Stimulated activated naive CD8-positive, alpha-beta T cell treated with anti-CD3 and anti-CD28 coated beads, Interleukin-15, Interleukin-2, amounts not matched to agents 100 ng/mL and 50 ng/mL, for 24 hours (primary cell): Measurements from ENCODE around the gene SPRN.
"Not testable (repeated sequence)": the region's sequence is repeated elsewhere in the genome, so short reads cannot be mapped to it uniquely, and the experiment has no call there.

ENCODE experiments used
- H3K27ac Mint-ChIP-seq: one replicate; pipeline ENCODE4 v1.8.0; 2021; ENCODE audit warnings: mild to moderate bottlenecking, mixed read lengths
- H3K27me3 Mint-ChIP-seq: one replicate; pipeline ENCODE4 v1.8.0; 2021; ENCODE audit warnings: mixed read lengths
- H3K36me3 Mint-ChIP-seq: one replicate; pipeline ENCODE4 v1.8.0; 2021; ENCODE audit warnings: low read depth, mixed read lengths
- H3K4me1 Mint-ChIP-seq: one replicate; pipeline ENCODE4 v1.8.0; 2021; ENCODE audit warnings: low read depth, mixed read lengths
- H3K4me3 Mint-ChIP-seq: one replicate; pipeline ENCODE4 v1.8.0; 2021; ENCODE audit warnings: mild to moderate bottlenecking, mixed read lengths
- H3K9me3 Mint-ChIP-seq: one replicate; pipeline ENCODE4 v1.8.0; 2021; ENCODE audit warnings: mixed read lengths

The SPRN gene

GRCh38 chr10:133431888-133432613 lies 7.6 kb upstream of the SPRN start:
- H3K36me3 Mint-ChIP-seq, H3K9me3 Mint-ChIP-seq, H3K27me3 Mint-ChIP-seq, H3K4me1 Mint-ChIP-seq, H3K27ac Mint-ChIP-seq, H3K4me3 Mint-ChIP-seq: not testable (repeated sequence)

GRCh38 chr10:133429571-133429970 lies 5.1 kb upstream of the SPRN start:
- not testable (repeated sequence) for H3K27me3 Mint-ChIP-seq, H3K4me1 Mint-ChIP-seq, H3K27ac Mint-ChIP-seq, H3K36me3 Mint-ChIP-seq, H3K4me3 Mint-ChIP-seq, H3K9me3 Mint-ChIP-seq

- not testable (repeated sequence) for H3K4me1 Mint-ChIP-seq, H3K4me3 Mint-ChIP-seq, H3K27ac Mint-ChIP-seq, H3K27me3 Mint-ChIP-seq, H3K9me3 Mint-ChIP-seq
- peaks cover 14% of the 10 kb centered on the region for H3K36me3 Mint-ChIP-seq
These were observed 323 bp downstream of the SPRN start for GRCh38 chr10:133424102-133424501.

GRCh38 chr10:133422807-133423771 lies 1.3 kb downstream of the SPRN start:
- H3K36me3 Mint-ChIP-seq: peaks cover 12% of the 10 kb centered on the region
- peak overlapping the region; percentile 5 for H3K4me3 Mint-ChIP-seq
- no peaks in the 10 kb centered on the region for H3K9me3 Mint-ChIP-seq
- H3K4me1 Mint-ChIP-seq: peaks cover 6% of the 10 kb centered on the region
- no peak overlapping the region for H3K27ac Mint-ChIP-seq
- no peaks in the 10 kb centered on the region for H3K27me3 Mint-ChIP-seq

- Mint-ChIP-seq H3K27me3 (no peaks in the 10 kb centered on the region), H3K27ac (no peak overlapping the region), H3K4me1 (peaks cover 6% of the 10 kb centered on the region), H3K9me3 (no peaks in the 10 kb centered on the region), H3K4me3 (peak overlapping the region; percentile 13), H3K36me3 (peaks cover 12% of the 10 kb centered on the region)
These were observed 2.1 kb downstream of the SPRN start for GRCh38 chr10:133422223-133422806.

GRCh38 chr10:133421336-133422222 lies 2.8 kb downstream of the SPRN start:
- no peaks in the 10 kb centered on the region for H3K27me3 Mint-ChIP-seq
- H3K4me3 Mint-ChIP-seq: no peak overlapping the region
- no peak overlapping the region for H3K27ac Mint-ChIP-seq
- H3K36me3 Mint-ChIP-seq: peaks cover 12% of the 10 kb centered on the region
- no peaks in the 10 kb centered on the region for H3K9me3 Mint-ChIP-seq
- H3K4me1 Mint-ChIP-seq: peaks cover 6% of the 10 kb centered on the region

GRCh38 chr10:133420579-133420978 lies 3.8 kb downstream of the SPRN start:
- no peaks in the 10 kb centered on the region for H3K27me3 Mint-ChIP-seq
- H3K27ac Mint-ChIP-seq: no peak overlapping the region
- no peaks in the 10 kb centered on the region for H3K9me3 Mint-ChIP-seq
- peaks cover 6% of the 10 kb centered on the region for H3K4me1 Mint-ChIP-seq
- H3K4me3 Mint-ChIP-seq: no peak overlapping the region
- H3K36me3 Mint-ChIP-seq: peaks cover 19% of the 10 kb centered on the region

GRCh38 chr10:133420028-133420427 lies 4.4 kb downstream of the SPRN start:
- H3K4me1 Mint-ChIP-seq: peaks cover 6% of the 10 kb centered on the region

GRCh38 chr10:133419211-133419950 lies 5.0 kb downstream of the SPRN start:
- no peak overlapping the region for H3K27ac Mint-ChIP-seq
- H3K36me3 Mint-ChIP-seq: peaks cover 28% of the 10 kb centered on the region

More at GRCh38 chr10:133420028-133420427, 4.4 kb downstream of the SPRN start:
- no peaks in the 10 kb centered on the region for H3K9me3 Mint-ChIP-seq
- H3K36me3 Mint-ChIP-seq: peaks cover 24% of the 10 kb centered on the region
- no peaks in the 10 kb centered on the region for H3K27me3 Mint-ChIP-seq
- no peak overlapping the region for H3K27ac Mint-ChIP-seq
- H3K4me3 Mint-ChIP-seq: no peak overlapping the region

GRCh38 chr10:133418289-133418993 lies 6.0 kb downstream of the SPRN start:
- Mint-ChIP-seq H3K27ac (no peak overlapping the region), H3K36me3 (peaks cover 31% of the 10 kb centered on the region), H3K4me3 (no peak overlapping the region), H3K4me1 (peaks cover 6% of the 10 kb centered on the region), H3K27me3 (no peaks in the 10 kb centered on the region), H3K9me3 (peaks cover 2% of the 10 kb centered on the region)

More at GRCh38 chr10:133419211-133419950, 5.0 kb downstream of the SPRN start:
- Mint-ChIP-seq H3K9me3 (no peaks in the 10 kb centered on the region), H3K27me3 (no peaks in the 10 kb centered on the region), H3K4me3 (no peak overlapping the region), H3K4me1 (peaks cover 6% of the 10 kb centered on the region)

- Mint-ChIP-seq H3K4me1 (peaks cover 15% of the 10 kb centered on the region), H3K27me3 (no peaks in the 10 kb centered on the region), H3K27ac (no peak overlapping the region), H3K9me3 (peaks cover 20% of the 10 kb centered on the region), H3K4me3 (no peak overlapping the region), H3K36me3 (peaks cover 58% of the 10 kb centered on the region)
These were observed 8.7 kb downstream of the SPRN start for GRCh38 chr10:133415752-133416151.

GRCh38 chr10:133414401-133414800 lies 10.0 kb downstream of the SPRN start:
- not testable (repeated sequence) for H3K27me3 Mint-ChIP-seq, H3K27ac Mint-ChIP-seq, H3K4me3 Mint-ChIP-seq
- H3K9me3 Mint-ChIP-seq: peaks cover 21% of the 10 kb centered on the region
- H3K4me1 Mint-ChIP-seq: peaks cover 20% of the 10 kb centered on the region
- H3K36me3 Mint-ChIP-seq: peaks cover 66% of the 10 kb centered on the region

GRCh38 chr10:133412381-133412711 lies 12.1 kb downstream of the SPRN start:
- Mint-ChIP-seq H3K27me3 (no peaks in the 10 kb centered on the region), H3K27ac (no peak overlapping the region), H3K9me3 (peaks cover 21% of the 10 kb centered on the region), H3K4me1 (peaks cover 31% of the 10 kb centered on the region), H3K36me3 (peaks cover 79% of the 10 kb centered on the region), H3K4me3 (no peak overlapping the region)
